ENCODE measurements around the gene TBXT.

The TBXT gene

GRCh38 chr6:166109608-166110007 is 58.0 kb downstream of the TBXT start:
- DNase-seq: no peak

Data from COR-L47 (cell line).